SKM-1 treated with dmso at 0.1 percent for 144 hours (cell line): ENCODE measurements around the gene SYCE3.

Experiments
- DNase-seq: peaks from one replicate; lab custom pipeline; 2025; ENCODE audit not compliant: unreplicated experiment; lab: John Stamatoyannopoulos, UW

Gene SYCE3

GRCh38 chr22:50600967-50601668 is 38.4 kb upstream of the SYCE3 start:
- DNase-seq = no peak

- DNase-seq = no peak
Observed at GRCh38 chr22:50600538-50600937, 37.8 kb upstream of the SYCE3 start, which contains the start of gene MAPK8IP2. MAPK8IP2 (plus strand) TSS chr22:50600793; CDS start chr22:50600819, 26 bp downstream.

GRCh38 chr22:50599816-50600455 is 37.2 kb upstream of the SYCE3 start:
- no peak for DNase-seq

- DNase-seq = no peak
Observed at GRCh38 chr22:50597097-50597496, 34.4 kb upstream of the SYCE3 start.

- DNase-seq = no peak
Observed at GRCh38 chr22:50595189-50595588, 32.5 kb upstream of the SYCE3 start.

- no peak for DNase-seq
Observed at GRCh38 chr22:50587407-50587806, 24.7 kb upstream of the SYCE3 start.

GRCh38 chr22:50586416-50586815 is 23.7 kb upstream of the SYCE3 start:
- no peak for DNase-seq

GRCh38 chr22:50585781-50586180 is 23.1 kb upstream of the SYCE3 start:
- DNase-seq = no peak

- no peak for DNase-seq
Observed at GRCh38 chr22:50585238-50585637, 22.5 kb upstream of the SYCE3 start.

- DNase-seq = no peak
Observed at GRCh38 chr22:50584106-50585096, 21.7 kb upstream of the SYCE3 start.

- no peak for DNase-seq
Observed at GRCh38 chr22:50583294-50583861, 20.7 kb upstream of the SYCE3 start.

- peak; percentile 99 for DNase-seq
Observed at GRCh38 chr22:50582493-50583293, 20.0 kb upstream of the SYCE3 start, which contains the start of gene CHKB. CHKB (minus strand) TSS chr22:50582849; CDS start chr22:50582781, 68 bp downstream.

- DNase-seq = no peak
Observed at GRCh38 chr22:50581950-50582492, 19.3 kb upstream of the SYCE3 start.

GRCh38 chr22:50581031-50581949 is 18.6 kb upstream of the SYCE3 start:
- DNase-seq = no peak

GRCh38 chr22:50579752-50580151 is 17.0 kb upstream of the SYCE3 start:
- no peak for DNase-seq

- no peak for DNase-seq
Observed at GRCh38 chr22:50578776-50579310, 16.1 kb upstream of the SYCE3 start.

- no peak for DNase-seq
Observed at GRCh38 chr22:50577987-50578775, 15.5 kb upstream of the SYCE3 start, which contains the start of gene CPT1B. CPT1B (minus strand) TSS chr22:50578427; CDS start chr22:50577915, 512 bp downstream.

- no peak for DNase-seq
Observed at GRCh38 chr22:50577697-50577986, 14.9 kb upstream of the SYCE3 start.
